ENCODE results near the gene RCAN3.
A peak's percentile ranks its signal among the peaks of the same experiment; 100 is the strongest.
"Not testable (repeated sequence)": the region's sequence is repeated elsewhere in the genome, so short reads cannot be mapped to it uniquely, and the experiment has no call there.

Gene RCAN3

DNA sequence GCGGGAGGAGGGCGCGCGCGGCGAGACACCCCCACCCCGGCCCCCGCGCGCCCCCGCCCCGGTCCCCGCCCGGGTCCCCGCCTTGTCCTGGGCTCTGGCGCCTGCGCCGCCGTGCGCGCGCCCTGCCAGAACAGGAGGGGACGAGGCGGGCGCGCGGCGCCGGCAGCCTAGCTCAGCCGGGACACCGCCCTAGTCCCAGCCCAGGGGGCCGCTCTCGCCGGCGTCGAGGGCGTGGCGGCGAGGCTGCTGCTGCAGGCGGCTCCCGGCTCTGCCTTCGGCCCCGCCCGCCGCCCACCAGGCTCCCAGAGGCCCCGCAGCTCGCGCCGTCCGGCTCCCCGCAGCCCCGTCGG, at the start of gene RCAN3:
Gene RCAN3 (plus strand): TSS at position 128 of the 350 bp plus-strand sequence. CDS start 11,537 bp downstream, outside the sequence.
- peak within 1 kb of the TSS; percentile 72 for H3K9ac ChIP-seq (ENCODE audit: low read length)
- H3K27me3 ChIP-seq (ENCODE audit: control insufficient read depth, insufficient read depth, low read length) = no peaks in the 10 kb centered on the region
- peaks cover 26% of the 10 kb centered on the region for H3K4me1 ChIP-seq (ENCODE audit: control insufficient read depth, insufficient read depth, low read length)
- H3K4me3 ChIP-seq (ENCODE audit: low read depth, low read length) = peak within 1 kb of the TSS; percentile 80
- no peaks in the 10 kb centered on the region for H3K9me3 ChIP-seq (ENCODE audit: control insufficient read depth, insufficient read depth, low read depth, low read length)
- no peak within 1 kb of the TSS; the same call in 1 of the 2 replicates for H3K27ac ChIP-seq (ENCODE audit: low read depth, low read length)
- no peaks in the 10 kb centered on the region for H3K36me3 ChIP-seq (ENCODE audit: control insufficient read depth, insufficient read depth, low read length)

DNA sequence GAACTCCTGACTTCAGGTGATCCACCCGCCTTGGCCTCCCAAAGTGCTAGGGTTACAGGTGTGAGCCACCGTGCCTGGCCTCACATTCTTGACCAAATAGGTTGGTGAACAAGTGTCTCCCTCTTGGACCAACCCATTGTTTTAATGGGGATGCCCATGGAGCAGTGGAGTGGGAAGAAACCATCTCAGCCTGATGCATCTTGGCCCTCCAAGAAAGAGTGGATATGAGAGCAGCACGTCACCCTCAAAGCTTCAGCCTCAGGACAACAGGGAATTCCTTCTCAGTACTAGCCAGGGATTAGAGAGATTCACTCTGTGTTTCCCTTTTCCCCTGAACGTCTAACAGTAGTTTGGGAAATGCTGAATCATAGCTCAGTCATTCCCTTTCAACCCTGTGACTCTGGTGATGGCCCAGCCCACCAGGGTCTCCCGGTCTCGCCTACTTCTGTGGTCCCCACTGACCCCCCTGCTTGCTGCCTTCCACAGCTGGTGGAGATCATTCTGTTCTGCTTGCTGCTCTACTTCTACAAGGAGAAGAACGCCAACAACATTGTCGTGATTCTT, 49.6 kb upstream of the RCAN3 start:
- no peaks in the 10 kb centered on the region for H3K4me1 ChIP-seq (ENCODE audit: control insufficient read depth, insufficient read depth, low read length)
- H3K4me3 ChIP-seq (ENCODE audit: low read depth, low read length) = no peak overlapping the region
- no peaks in the 10 kb centered on the region for H3K27me3 ChIP-seq (ENCODE audit: control insufficient read depth, insufficient read depth, low read length)
- no peaks in the 10 kb centered on the region for H3K9me3 ChIP-seq (ENCODE audit: control insufficient read depth, insufficient read depth, low read depth, low read length)
- H3K36me3 ChIP-seq (ENCODE audit: control insufficient read depth, insufficient read depth, low read length) = peaks cover 3% of the 10 kb centered on the region; the same call in 1 of the 2 replicates
- H3K9ac ChIP-seq (ENCODE audit: low read length) = no peak overlapping the region
- H3K27ac ChIP-seq (ENCODE audit: low read depth, low read length) = no peak overlapping the region

GRCh38 chr1:24454673-24455072, 48.0 kb upstream of the RCAN3 start:
- Histone ChIP-seq H3K27me3 (ENCODE audit: control insufficient read depth, insufficient read depth, low read length) (no peaks in the 10 kb centered on the region), H3K9me3 (ENCODE audit: control insufficient read depth, insufficient read depth, low read depth, low read length) (no peaks in the 10 kb centered on the region), H3K27ac (ENCODE audit: low read depth, low read length) (no peak overlapping the region), H3K36me3 (ENCODE audit: control insufficient read depth, insufficient read depth, low read length) (no peaks in the 10 kb centered on the region; the same call in 1 of the 2 replicates), H3K4me1 (ENCODE audit: control insufficient read depth, insufficient read depth, low read length) (no peaks in the 10 kb centered on the region), H3K9ac (ENCODE audit: low read length) (no peak overlapping the region), H3K4me3 (ENCODE audit: low read depth, low read length) (no peak overlapping the region)

- H3K36me3 ChIP-seq (ENCODE audit: control insufficient read depth, insufficient read depth, low read length) = no peaks in the 10 kb centered on the region; the same call in 1 of the 2 replicates
- no peaks in the 10 kb centered on the region for H3K27me3 ChIP-seq (ENCODE audit: control insufficient read depth, insufficient read depth, low read length)
Observed at GRCh38 chr1:24455272-24455671, 47.4 kb upstream of the RCAN3 start.

DNA sequence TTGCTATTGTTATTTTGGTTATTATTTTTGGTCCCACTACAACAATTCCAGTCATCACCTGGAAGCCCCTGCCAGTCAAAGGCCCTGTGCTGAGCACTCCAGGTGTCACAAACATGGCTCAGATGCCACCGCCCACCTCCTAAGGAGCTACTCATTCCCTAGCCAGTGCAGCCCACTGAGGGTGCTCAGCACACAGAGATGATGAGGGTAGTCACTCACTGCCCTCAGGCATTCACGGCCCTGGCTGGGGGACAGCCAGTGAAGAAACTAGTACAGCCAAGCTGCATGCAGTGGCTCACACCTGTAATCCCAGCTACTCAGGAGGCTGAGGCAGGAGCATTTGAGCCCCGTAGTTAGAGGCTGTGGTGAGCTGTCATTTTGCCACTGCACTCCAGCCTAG, 44.8 kb upstream of the RCAN3 start:
- H3K27me3 ChIP-seq (ENCODE audit: control insufficient read depth, insufficient read depth, low read length) = no peaks in the 10 kb centered on the region
- no peak overlapping the region for H3K4me3 ChIP-seq (ENCODE audit: low read depth, low read length)
- H3K9me3 ChIP-seq (ENCODE audit: control insufficient read depth, insufficient read depth, low read depth, low read length) = no peaks in the 10 kb centered on the region
- no peak overlapping the region for H3K27ac ChIP-seq (ENCODE audit: low read depth, low read length)
- H3K9ac ChIP-seq (ENCODE audit: low read length) = no peak overlapping the region
- no peaks in the 10 kb centered on the region for H3K4me1 ChIP-seq (ENCODE audit: control insufficient read depth, insufficient read depth, low read length)
- H3K36me3 ChIP-seq (ENCODE audit: control insufficient read depth, insufficient read depth, low read length) = no peaks in the 10 kb centered on the region

More at GRCh38 chr1:24455272-24455671, 47.4 kb upstream of the RCAN3 start:
- Histone ChIP-seq H3K4me1 (ENCODE audit: control insufficient read depth, insufficient read depth, low read length) (no peaks in the 10 kb centered on the region), H3K9ac (ENCODE audit: low read length) (no peak overlapping the region), H3K9me3 (ENCODE audit: control insufficient read depth, insufficient read depth, low read depth, low read length) (no peaks in the 10 kb centered on the region), H3K4me3 (ENCODE audit: low read depth, low read length) (no peak overlapping the region), H3K27ac (ENCODE audit: low read depth, low read length) (no peak overlapping the region)

- Histone ChIP-seq H3K4me1 (ENCODE audit: control insufficient read depth, insufficient read depth, low read length) (peaks cover 13% of the 10 kb centered on the region), H3K9me3 (ENCODE audit: control insufficient read depth, insufficient read depth, low read depth, low read length) (no peaks in the 10 kb centered on the region), H3K36me3 (ENCODE audit: control insufficient read depth, insufficient read depth, low read length) (no peaks in the 10 kb centered on the region), H3K27ac (ENCODE audit: low read depth, low read length) (no peak overlapping the region), H3K4me3 (ENCODE audit: low read depth, low read length) (no peak overlapping the region), H3K9ac (ENCODE audit: low read length) (no peak overlapping the region), H3K27me3 (ENCODE audit: control insufficient read depth, insufficient read depth, low read length) (no peaks in the 10 kb centered on the region)
Observed at GRCh38 chr1:24459551-24460266, 42.9 kb upstream of the RCAN3 start.

- H3K36me3 ChIP-seq (ENCODE audit: control insufficient read depth, insufficient read depth, low read length); H3K27me3 ChIP-seq (ENCODE audit: control insufficient read depth, insufficient read depth, low read length); H3K4me3 ChIP-seq (ENCODE audit: low read depth, low read length); H3K27ac ChIP-seq (ENCODE audit: low read depth, low read length); H3K9me3 ChIP-seq (ENCODE audit: control insufficient read depth, insufficient read depth, low read depth, low read length); H3K9ac ChIP-seq (ENCODE audit: low read length): not testable (repeated sequence)
- H3K4me1 ChIP-seq (ENCODE audit: control insufficient read depth, insufficient read depth, low read length) = peaks cover 22% of the 10 kb centered on the region
Observed at GRCh38 chr1:24462128-24462527, 40.5 kb upstream of the RCAN3 start.

DNA sequence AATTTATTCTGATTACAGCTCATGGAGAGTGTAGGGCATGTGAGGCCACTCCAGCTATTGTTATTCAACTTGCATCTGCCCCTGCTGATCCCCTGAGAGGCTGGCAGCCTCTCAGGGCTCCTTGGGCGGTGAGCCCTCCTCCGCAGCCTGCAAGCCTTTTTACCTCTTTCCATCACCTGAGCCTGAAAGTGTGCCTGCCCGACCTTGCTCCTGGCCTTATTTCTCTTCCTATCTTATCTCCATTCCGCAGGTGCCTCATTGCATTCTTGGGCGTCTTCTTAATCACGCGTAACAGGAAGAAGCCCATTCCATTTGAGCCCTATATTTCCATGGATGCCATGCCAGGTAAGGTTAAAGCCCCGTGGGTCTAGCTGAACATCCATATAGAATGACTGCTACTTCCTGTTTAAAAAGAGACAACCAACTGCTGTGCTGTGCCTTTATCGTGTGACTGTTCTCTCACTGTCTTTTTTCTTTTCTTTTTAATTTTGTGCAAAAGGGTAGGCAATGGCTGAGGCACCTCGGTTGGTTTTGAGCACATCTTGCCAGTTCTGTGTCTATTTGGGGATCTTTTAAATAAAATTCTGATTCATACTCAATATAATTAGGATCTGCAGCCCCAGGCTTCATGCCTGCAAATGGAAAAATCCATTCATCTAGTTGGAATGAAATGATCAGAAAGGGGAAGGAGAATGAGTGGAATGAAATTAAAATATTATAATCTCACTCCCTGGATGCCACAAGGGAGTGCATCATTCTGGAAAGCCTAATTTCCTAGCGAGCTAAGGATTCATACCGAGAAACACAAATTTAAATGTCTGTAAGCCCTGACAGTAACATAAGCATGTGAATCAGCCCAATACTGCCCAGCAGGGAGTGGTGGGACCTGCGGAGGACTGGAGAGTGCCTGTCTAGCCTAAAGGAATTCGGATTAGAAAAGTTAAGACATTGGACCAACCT, 38.6 kb upstream of the RCAN3 start:
- H3K27ac ChIP-seq (ENCODE audit: low read depth, low read length) = no peak overlapping the region

DNA sequence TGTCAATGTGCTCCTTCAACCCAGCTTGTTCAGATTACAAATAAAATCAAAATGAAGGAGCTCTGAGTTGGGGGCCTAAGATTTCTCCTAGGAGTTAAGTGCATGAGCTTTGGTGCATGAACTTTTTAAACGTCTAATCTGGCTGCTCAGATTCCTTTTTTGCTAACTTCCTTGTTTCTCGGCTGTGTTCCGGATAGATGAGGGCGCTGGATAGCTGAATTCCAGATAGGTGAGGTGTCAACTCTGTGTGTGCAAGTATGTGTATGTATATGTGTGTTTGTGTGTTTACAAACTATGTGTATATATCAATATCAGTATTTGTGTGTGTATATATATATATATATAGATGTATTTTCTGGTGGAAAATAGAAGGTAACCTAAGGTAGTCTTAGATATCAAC, 37.5 kb upstream of the RCAN3 start:
- Histone ChIP-seq H3K36me3 (ENCODE audit: control insufficient read depth, insufficient read depth, low read length) (no peaks in the 10 kb centered on the region), H3K4me3 (ENCODE audit: low read depth, low read length) (no peak overlapping the region), H3K4me1 (ENCODE audit: control insufficient read depth, insufficient read depth, low read length) (peaks cover 22% of the 10 kb centered on the region), H3K27me3 (ENCODE audit: control insufficient read depth, insufficient read depth, low read length) (no peaks in the 10 kb centered on the region), H3K27ac (ENCODE audit: low read depth, low read length) (no peak overlapping the region), H3K9me3 (ENCODE audit: control insufficient read depth, insufficient read depth, low read depth, low read length) (0 out of 2 replicates have a peak, but pooled peaks cover 2% of the 10 kb centered on the region), H3K9ac (ENCODE audit: low read length) (no peak overlapping the region)

More for the DNA sequence above, 38.6 kb upstream of the RCAN3 start:
- Histone ChIP-seq H3K27me3 (ENCODE audit: control insufficient read depth, insufficient read depth, low read length) (no peaks in the 10 kb centered on the region), H3K9ac (ENCODE audit: low read length) (no peak overlapping the region), H3K36me3 (ENCODE audit: control insufficient read depth, insufficient read depth, low read length) (no peaks in the 10 kb centered on the region), H3K4me3 (ENCODE audit: low read depth, low read length) (peak overlapping the region; percentile 40), H3K4me1 (ENCODE audit: control insufficient read depth, insufficient read depth, low read length) (peaks cover 22% of the 10 kb centered on the region), H3K9me3 (ENCODE audit: control insufficient read depth, insufficient read depth, low read depth, low read length) (no peaks in the 10 kb centered on the region)

DNA sequence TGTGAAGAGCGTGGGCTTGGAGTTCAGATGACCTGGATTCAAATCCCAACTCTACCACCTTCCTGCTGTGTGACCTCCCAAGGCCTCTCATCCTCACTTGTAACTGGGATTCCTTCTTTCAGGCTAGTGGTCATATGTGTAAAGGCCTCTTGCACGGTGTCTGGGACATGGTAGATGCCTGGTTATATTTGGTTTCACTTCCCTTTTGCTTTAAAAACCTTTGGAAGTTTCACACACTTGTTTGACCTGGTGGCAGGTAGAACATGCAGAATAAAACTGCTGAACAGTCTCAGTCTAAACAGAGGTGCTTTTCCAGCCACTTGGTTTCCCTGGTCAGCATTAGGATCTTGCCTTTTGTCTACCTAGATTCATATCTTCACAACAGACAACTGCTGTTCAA, 37.0 kb upstream of the RCAN3 start:
- peaks cover 5% of the 10 kb centered on the region; the same call in 1 of the 2 replicates for H3K9me3 ChIP-seq (ENCODE audit: control insufficient read depth, insufficient read depth, low read depth, low read length)
- H3K4me1 ChIP-seq (ENCODE audit: control insufficient read depth, insufficient read depth, low read length) = peaks cover 22% of the 10 kb centered on the region
- no peak overlapping the region for H3K9ac ChIP-seq (ENCODE audit: low read length)
- H3K27me3 ChIP-seq (ENCODE audit: control insufficient read depth, insufficient read depth, low read length) = no peaks in the 10 kb centered on the region
- no peak overlapping the region for H3K27ac ChIP-seq (ENCODE audit: low read depth, low read length)
- no peaks in the 10 kb centered on the region for H3K36me3 ChIP-seq (ENCODE audit: control insufficient read depth, insufficient read depth, low read length)
- H3K4me3 ChIP-seq (ENCODE audit: low read depth, low read length) = no peak overlapping the region

Measured in HUES6 (cell line).